K562 (cell line): ENCODE measurements around the gene SLC22A23. TPM values are rescaled to one million over a fixed set of nuclear protein-coding genes. Genes with fewer than 3 reads are reported as not detected.

Source experiments
- CBX3 ChIP-seq, 2 experiments: IDR thresholded peaks; 1 replicate in 1 of 2; 2 replicates in 1 of 2; pipeline ENCODE4 v1.6.1; 2012; ENCODE audit warnings: inconsistent platforms in 2 of 2, low read length in 2 of 2, borderline replicate concordance in 1 of 2, control low read depth in 1 of 2
- CSDE1 ChIP-seq, 2 experiments: fragments of 450-650 bp; IDR thresholded peaks; 2 replicates each; pipeline ENCODE4 v1.6.1; 2016; ENCODE audit warnings: mild to moderate bottlenecking in 1 of 2
- ELF4 ChIP-seq: fragments of 450-650 bp; formaldehyde crosslinking; IDR thresholded peaks from 2 replicates; pipeline ENCODE4 v1.4.0; 2022; ENCODE audit warnings: missing genetic modification characterization
- HNRNPL ChIP-seq: fragments of 200-400 bp; formaldehyde crosslinking; IDR thresholded peaks from 2 replicates; pipeline ENCODE4 v1.6.1; 2017; ENCODE audit warnings: low read depth, mild to moderate bottlenecking, low read length
- KLF13 ChIP-seq: fragments of 450-650 bp; IDR thresholded peaks from 2 replicates; pipeline ENCODE4 v1.6.1; 2016; ENCODE audit warnings: missing genetic modification characterization, low read depth, mild to moderate bottlenecking, missing compliant biosample characterization, moderate library complexity, borderline replicate concordance
- PHB ChIP-seq: fragments of 250-450 bp; sonication (Bioruptor Pico); IDR thresholded peaks from 2 replicates; pipeline ENCODE4 v1.5.0; 2021
- POLR2AphosphoS5 ChIP-seq: IDR thresholded peaks from 2 replicates; pipeline ENCODE4 v1.6.1; 2011; ENCODE audit warnings: mild to moderate bottlenecking, low read depth, low read length, moderate library complexity; ENCODE audit not compliant: control insufficient read depth, insufficient read depth
- RCOR1 ChIP-seq, 2 experiments: IDR thresholded peaks; 2 replicates each; pipeline ENCODE4 v1.6.1; 2012; ENCODE audit warnings: low read depth in 2 of 2, low read length in 2 of 2, borderline replicate concordance in 1 of 2, improper control_type of control experiment in 1 of 2
- SMAD3 ChIP-seq: fragments of 450-650 bp; formaldehyde crosslinking; conservative IDR thresholded peaks from 2 replicates; pipeline ENCODE4 v1.4.0; 2020; ENCODE audit warnings: mild to moderate bottlenecking
- SREBF2 ChIP-seq: sonication (generic); formaldehyde crosslinking; IDR thresholded peaks from 2 replicates; pipeline ENCODE4 v1.4.0; 2020; ENCODE audit warnings: mild to moderate bottlenecking, missing genetic modification reagents
- XRCC4 ChIP-seq: IDR thresholded peaks from one replicate; pipeline ENCODE4 v1.6.1; 2011; ENCODE audit not compliant: insufficient read depth, insufficient read length; ENCODE audit errors: extremely low read depth
- YY1 ChIP-seq, 3 experiments: IDR thresholded peaks; 2 replicates each; pipeline ENCODE4 v1.6.1; 2011; ENCODE audit warnings: low read length in 2 of 3, mild to moderate bottlenecking in 2 of 3, moderate library complexity in 2 of 3, borderline replicate concordance in 1 of 3, control low read depth in 1 of 3, low read depth in 1 of 3; ENCODE audit not compliant: insufficient read depth in 3 of 3, insufficient replicate concordance in 2 of 3, control insufficient read depth in 1 of 3, insufficient read length in 1 of 3; ENCODE audit errors: extremely low read depth in 1 of 3
- ZBTB7A ChIP-seq: IDR thresholded peaks from 2 replicates; pipeline ENCODE4 v1.6.1; 2011; ENCODE audit warnings: low read depth, mild to moderate bottlenecking, low read length, moderate library complexity, borderline replicate concordance; ENCODE audit not compliant: control insufficient read depth
- ZNF133 ChIP-seq: fragments of 250-450 bp; sonication (Bioruptor Pico); IDR thresholded peaks from 2 replicates; pipeline ENCODE4 v1.4.0; 2020; ENCODE audit warnings: mild to moderate bottlenecking
- ZNF77 ChIP-seq: fragments of 250-450 bp; sonication (Bioruptor Pico); IDR thresholded peaks from 2 replicates; pipeline ENCODE4 v1.5.0; 2020
- polyA plus RNA-seq, 8 experiments: library from polyadenylated mRNA; depleted of rRNA in 4 of 8; stranded (reverse) in 5 of 8; unstranded in 3 of 8; fragments of >200 nt; fragmentation: Nextera tagmentation in 2 of 8; fragmentation: Illumina TruSeq in 1 of 8; extraction: Ambion mirVana in 2 of 8; extraction: Trizol in 1 of 8; gene quantifications; 2 replicates each; pipeline versions ENCODE4 v1.2.1 to v1.2.3, GENCODE V29; 2011 to 2014; ENCODE audit warnings: inconsistent platforms in 1 of 8, missing spikeins in 1 of 8
- total RNA-seq, 7 experiments: library from RNA; depleted of rRNA in 6 of 7; stranded (reverse); fragments of >200 nt in 6 of 7; fragmentation: Illumina TruSeq in 2 of 7; extraction: Trizol in 2 of 7; gene quantifications; 2 replicates each; pipeline versions ENCODE4 v1.2.1 to v1.2.3, GENCODE V29; 2011 to 2021; ENCODE audit warnings: low replicate concordance in 1 of 7
- TF ChIP-seq, protein P1 (sequence below): fragments of 250-450 bp; sonication (Bioruptor Pico); IDR thresholded peaks from 2 replicates; pipeline ENCODE4 v1.5.1; 2021; ENCODE audit warnings: mild to moderate bottlenecking
- TF ChIP-seq, protein P2 (sequence below): sonication (generic); formaldehyde crosslinking; IDR thresholded peaks from 2 replicates; pipeline ENCODE4 v1.8.0; 2022; ENCODE audit warnings: mild to moderate bottlenecking, low read depth, missing genetic modification reagents
- TF ChIP-seq, protein P3 (sequence below): sonication (generic); formaldehyde crosslinking; IDR thresholded peaks from 2 replicates; pipeline ENCODE4 v1.8.1; 2023; ENCODE audit warnings: mild to moderate bottlenecking, missing genetic modification reagents
- TF ChIP-seq, protein P4 (sequence below): fragments of 450-650 bp; formaldehyde crosslinking; IDR thresholded peaks from 2 replicates; pipeline ENCODE4 v1.4.0; 2022; ENCODE audit warnings: missing genetic modification characterization
- TF ChIP-seq, protein P5 (sequence below): IDR thresholded peaks from 2 replicates; pipeline ENCODE4 v1.6.1; 2016; ENCODE audit warnings: missing genetic modification characterization, missing compliant biosample characterization

The SLC22A23 gene
- total and polyA plus RNA-seq, 9 of the 15 experiments (the other 6 are each of a cell fraction or from before 2014, with no cell fraction given): 0.30 to 8.7 (median 2.5) TPM

DNA sequence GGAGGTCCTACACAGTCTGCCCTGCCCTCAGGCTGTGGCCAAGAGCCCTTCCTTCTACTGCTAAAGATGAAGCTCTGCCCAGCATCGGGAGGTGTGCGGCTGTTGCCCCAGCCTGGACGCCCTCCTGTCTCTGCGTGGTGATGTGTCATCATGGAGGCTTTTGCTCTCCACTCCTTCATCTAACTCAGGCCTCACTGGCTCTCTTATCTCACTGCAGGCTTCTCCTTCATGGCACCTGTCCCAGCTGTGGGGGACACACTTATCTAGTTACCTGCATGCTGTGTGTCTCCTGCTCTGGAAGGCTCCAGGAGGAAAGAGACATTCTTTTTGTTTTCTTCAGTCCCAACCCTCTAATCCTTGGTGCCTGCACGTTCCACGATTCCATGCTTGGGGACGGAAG, 109.0 kb downstream of the SLC22A23 start (continued):
- TF ChIP-seq CSDE1 (IDR thresholded peaks at IDR 0.05) (no peak), SREBF2 (no peak), ELF4 (CRISPR knock-in tag) (no peak), CBX3 (IDR thresholded peaks at IDR 0.05; ENCODE audit: borderline replicate concordance in 1 of 2, low read length in 2 of 2) (no peak), HNRNPL (no peak), XRCC4 (no peak), ZNF133 (no peak), PHB (0 out of 2 replicates have a peak, but pooled peaks have one; percentile 52), RCOR1 (IDR thresholded peaks at IDR 0.05; ENCODE audit: borderline replicate concordance in 1 of 2, low read depth in 2 of 2, low read length in 2 of 2) (peak; percentile 25 to 74; a peak in 1 of 4 replicates), YY1 (IDR thresholded peaks at IDR 0.05; ENCODE audit: borderline replicate concordance in 1 of 3, control insufficient read depth in 1 of 3, extremely low read depth in 1 of 3, insufficient read depth in 3 of 3, insufficient read length in 1 of 3, insufficient replicate concordance in 2 of 3, low read depth in 1 of 3, low read length in 2 of 3) (peak in 2 of 3 experiments; percentile 74 to 83), POLR2AphosphoS5 (peak; percentile 72; the same call in 1 of the 2 replicates), KLF13 (no peak), ZNF77 (CRISPR knock-in tag) (no peak), SMAD3 (CRISPR knock-in tag) (no peak), ZBTB7A (no peak)
- TF ChIP-seq, protein P1, sequence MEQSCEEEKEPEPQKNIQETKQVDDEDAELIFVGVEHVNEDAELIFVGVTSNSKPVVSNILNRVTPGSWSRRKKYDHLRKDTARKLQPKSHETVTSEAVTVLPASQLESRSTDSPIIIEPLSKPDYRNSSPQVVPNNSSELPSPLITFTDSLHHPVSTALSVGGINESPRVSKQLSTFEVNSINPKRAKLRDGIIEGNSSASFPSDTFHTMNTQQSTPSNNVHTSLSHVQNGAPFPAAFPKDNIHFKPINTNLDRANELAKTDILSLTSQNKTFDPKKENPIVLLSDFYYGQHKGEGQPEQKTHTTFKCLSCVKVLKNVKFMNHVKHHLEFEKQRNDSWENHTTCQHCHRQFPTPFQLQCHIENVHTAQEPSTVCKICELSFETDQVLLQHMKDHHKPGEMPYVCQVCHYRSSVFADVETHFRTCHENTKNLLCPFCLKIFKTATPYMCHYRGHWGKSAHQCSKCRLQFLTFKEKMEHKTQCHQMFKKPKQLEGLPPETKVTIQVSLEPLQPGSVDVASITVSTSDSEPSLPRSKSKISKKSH (CRISPR knock-in tag): no peak
- TF ChIP-seq, protein P2, sequence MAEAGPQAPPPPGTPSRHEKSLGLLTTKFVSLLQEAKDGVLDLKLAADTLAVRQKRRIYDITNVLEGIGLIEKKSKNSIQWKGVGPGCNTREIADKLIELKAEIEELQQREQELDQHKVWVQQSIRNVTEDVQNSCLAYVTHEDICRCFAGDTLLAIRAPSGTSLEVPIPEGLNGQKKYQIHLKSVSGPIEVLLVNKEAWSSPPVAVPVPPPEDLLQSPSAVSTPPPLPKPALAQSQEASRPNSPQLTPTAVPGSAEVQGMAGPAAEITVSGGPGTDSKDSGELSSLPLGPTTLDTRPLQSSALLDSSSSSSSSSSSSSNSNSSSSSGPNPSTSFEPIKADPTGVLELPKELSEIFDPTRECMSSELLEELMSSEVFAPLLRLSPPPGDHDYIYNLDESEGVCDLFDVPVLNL (CRISPR knock-in tag): no peak
- TF ChIP-seq, protein P3, sequence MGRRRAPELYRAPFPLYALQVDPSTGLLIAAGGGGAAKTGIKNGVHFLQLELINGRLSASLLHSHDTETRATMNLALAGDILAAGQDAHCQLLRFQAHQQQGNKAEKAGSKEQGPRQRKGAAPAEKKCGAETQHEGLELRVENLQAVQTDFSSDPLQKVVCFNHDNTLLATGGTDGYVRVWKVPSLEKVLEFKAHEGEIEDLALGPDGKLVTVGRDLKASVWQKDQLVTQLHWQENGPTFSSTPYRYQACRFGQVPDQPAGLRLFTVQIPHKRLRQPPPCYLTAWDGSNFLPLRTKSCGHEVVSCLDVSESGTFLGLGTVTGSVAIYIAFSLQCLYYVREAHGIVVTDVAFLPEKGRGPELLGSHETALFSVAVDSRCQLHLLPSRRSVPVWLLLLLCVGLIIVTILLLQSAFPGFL (CRISPR knock-in tag): no peak
- TF ChIP-seq, protein P4, sequence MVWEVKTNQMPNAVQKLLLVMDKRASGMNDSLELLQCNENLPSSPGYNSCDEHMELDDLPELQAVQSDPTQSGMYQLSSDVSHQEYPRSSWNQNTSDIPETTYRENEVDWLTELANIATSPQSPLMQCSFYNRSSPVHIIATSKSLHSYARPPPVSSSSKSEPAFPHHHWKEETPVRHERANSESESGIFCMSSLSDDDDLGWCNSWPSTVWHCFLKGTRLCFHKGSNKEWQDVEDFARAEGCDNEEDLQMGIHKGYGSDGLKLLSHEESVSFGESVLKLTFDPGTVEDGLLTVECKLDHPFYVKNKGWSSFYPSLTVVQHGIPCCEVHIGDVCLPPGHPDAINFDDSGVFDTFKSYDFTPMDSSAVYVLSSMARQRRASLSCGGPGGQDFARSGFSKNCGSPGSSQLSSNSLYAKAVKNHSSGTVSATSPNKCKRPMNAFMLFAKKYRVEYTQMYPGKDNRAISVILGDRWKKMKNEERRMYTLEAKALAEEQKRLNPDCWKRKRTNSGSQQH: no peak
- TF ChIP-seq, protein P5, sequence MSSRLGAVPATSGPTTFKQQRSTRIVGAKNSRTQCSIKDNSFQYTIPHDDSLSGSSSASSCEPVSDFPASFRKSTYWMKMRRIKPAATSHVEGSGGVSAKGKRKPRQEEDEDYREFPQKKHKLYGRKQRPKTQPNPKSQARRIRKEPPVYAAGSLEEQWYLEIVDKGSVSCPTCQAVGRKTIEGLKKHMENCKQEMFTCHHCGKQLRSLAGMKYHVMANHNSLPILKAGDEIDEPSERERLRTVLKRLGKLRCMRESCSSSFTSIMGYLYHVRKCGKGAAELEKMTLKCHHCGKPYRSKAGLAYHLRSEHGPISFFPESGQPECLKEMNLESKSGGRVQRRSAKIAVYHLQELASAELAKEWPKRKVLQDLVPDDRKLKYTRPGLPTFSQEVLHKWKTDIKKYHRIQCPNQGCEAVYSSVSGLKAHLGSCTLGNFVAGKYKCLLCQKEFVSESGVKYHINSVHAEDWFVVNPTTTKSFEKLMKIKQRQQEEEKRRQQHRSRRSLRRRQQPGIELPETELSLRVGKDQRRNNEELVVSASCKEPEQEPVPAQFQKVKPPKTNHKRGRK (tag): no peak
